GM21367 (cell line): Measurements from ENCODE around the gene PAOX.
"Not testable (repeated sequence)": the region's sequence is repeated elsewhere in the genome, so short reads cannot be mapped to it uniquely, and the experiment has no call there.

Experiments
- ATAC-seq: cut with Tn5 transposase; IDR thresholded peaks from one replicate; pipeline ENCODE4 v1.9.1; 2021; ENCODE audit not compliant: unreplicated experiment

PAOX gene

GRCh38 chr10:133403359-133403758 is 24.3 kb downstream of the PAOX start:
- no peak for ATAC-seq

DNA sequence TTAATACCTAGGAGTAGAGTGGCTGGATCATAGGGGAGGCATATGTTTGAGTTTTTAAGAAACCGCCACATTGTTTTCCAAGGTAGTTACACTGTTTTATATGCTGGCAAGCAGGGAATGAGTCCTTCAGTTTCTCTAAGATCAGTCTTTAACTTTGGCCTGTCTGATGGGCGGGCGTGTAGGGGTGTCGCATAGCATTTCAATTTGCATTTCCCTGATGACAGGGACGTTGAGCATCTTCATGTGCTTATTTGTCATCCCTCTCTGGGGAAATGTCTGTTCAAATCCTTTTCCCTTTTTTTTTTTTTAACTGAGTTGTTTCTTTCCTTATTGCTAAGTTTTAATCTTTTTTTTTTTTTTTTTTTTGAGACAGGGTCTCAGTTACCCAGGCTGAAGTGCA is 24.7 kb downstream of the PAOX start:
- ATAC-seq, result no peak

DNA sequence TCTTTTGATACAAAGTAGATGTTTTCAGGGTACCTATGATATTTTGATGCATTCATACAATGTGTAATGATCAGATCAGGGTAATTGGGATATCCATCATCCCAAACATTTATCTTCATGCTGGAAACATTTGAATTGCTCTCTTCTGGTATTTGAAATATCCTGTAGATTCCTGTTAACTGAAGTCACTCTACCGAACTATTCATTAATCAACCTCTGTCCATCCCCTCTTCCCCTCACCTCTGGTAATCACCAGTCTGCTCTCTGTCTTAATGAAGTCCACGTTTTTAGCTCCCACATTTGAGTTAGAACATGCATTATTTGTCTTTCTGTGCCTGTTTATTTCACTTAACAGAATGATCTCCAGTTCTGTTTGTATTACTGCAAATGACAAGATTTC is 26.2 kb downstream of the PAOX start:
- ATAC-seq, result no peak

- ATAC-seq, result peak; percentile 45
These were observed 26.9 kb downstream of the PAOX start for GRCh38 chr10:133405844-133406527.

DNA sequence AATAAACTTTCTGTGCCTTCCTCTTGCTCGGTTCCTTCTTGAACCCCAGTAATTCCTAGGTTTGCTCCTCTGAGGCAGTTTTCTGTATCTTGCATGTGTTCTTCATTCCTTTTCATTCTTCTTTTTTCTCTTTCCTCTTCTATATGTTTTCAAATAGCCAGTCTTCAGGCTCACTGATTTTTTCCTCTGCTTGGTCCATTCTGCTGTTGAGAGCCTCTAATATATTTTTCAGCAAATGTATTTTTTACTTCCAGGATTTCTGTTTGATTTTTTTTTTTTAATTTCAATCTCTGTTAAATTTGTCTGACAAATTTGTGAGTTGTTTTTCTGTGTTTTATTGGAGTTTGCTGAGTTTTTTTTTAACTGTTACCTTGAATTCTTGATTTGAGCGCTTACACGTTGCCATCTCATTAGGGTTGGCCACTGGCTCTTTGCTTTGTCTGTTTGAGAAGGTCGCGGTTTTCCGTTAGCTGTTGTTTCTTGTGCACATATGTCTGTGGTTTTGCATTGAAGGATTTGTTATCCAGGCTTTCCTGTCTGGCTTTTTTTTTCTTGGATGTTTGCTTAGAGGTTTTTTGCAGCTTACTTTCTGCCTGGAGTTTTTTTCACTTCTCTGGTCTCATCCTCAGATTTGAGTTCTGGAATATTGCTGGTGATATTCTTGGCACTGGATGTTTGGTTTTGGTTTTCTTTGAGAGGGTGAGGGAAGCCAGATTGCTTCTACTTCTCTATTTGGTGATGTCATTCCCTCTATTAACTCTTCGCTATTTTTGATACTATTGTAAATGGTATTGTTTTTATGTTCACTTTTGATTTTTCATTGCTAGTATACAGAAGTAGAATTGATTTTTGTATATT is 32.7 kb downstream of the PAOX start:
- no peak for ATAC-seq

DNA sequence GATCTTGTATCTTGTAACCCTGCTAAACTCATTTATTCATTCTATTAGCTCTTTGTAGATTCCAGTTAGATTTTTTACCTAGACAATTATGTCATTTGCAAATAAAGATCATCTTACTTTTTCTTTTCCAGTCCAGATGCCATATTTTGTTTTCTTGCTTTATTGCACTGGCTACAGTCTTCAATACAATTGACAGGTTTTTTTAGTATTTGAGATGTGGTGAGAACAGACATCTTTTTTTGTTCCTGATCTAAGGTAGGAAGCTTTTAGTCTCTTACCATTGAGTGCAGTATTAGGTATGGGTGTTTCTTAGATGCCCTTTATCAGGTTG is 33.3 kb downstream of the PAOX start:
- no peak for ATAC-seq

GRCh38 chr10:133414401-133414800 is 35.3 kb downstream of the PAOX start:
- ATAC-seq, result not testable (repeated sequence)

DNA sequence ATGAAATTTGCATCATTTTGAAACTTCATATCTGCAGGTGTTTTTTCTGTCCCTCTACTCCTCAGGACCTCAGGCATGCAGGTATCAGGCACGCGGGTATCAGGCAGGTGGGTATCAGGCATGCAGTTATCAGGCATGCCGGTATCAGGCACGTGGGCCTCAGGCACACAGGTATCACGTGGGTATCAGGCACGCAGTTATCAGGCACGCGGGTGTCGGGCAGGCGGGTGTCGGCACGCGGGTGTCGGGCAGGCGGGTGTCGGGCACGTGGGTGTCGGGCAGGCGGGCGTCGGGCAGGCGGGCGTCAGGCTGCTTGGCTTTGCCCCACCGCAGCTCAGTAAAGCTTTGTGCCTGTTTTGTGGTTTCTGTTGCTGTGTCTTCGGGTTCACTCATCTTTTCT is 36.7 kb downstream of the PAOX start:
- ATAC-seq, result no peak

GRCh38 chr10:133418289-133418993 is 39.4 kb downstream of the PAOX start:
- ATAC-seq, result no peak

DNA sequence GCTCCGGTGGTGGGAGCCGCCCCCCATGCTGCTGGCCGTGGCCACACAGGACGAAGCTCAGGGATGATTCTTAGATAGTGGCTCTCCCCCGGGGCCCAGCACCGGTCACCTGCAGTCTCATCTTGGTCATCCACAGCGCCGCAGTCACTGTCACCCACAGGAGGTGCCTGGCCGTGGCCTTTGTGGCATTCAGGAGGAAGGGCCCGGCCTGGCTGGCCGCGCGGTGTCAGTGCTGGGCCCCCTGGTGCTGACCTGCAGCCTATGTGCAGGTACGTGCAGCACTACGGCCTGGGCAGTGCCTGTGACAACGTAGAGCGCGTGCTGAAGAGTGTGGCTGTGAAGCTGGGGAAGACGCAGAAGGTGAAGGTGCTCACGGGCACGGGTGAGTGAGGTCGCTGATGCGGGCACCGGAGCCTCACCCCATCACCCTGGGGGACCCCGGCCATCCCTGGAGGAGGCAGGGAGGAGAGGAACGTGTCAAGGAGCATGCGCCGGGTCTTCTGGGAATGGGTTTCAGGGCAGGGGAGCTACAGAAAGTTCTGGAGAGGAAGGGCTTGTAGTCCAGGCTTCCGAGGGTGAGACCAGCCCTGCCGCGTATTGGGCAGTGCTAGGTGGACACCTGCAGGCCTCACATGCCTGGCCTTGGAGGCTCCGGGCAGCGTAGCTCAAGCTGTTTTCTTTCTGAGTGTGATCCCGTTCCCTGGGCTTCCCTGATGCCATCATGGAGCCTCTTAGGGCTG is 40.3 kb downstream of the PAOX start:
- ATAC-seq, result no peak

DNA sequence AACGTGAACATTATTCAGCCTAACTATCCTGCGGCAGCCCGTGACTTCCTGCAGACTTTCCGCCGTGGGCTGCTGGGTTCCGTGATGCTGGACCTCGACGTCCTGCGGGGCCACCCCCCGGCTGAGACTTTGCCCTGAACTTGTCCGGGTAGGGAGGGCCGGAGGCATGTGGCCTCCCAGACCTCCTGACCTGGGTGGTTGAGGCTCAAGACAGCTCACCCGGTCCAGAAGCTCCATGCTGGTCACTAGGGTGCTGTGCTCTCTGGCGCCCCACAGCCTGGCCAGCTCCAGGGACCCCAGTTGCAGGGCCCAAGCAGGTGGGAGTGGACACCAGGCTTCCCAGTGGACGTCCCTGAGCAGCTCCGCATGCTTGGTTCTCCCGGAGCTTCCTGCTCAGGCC is 41.0 kb downstream of the PAOX start:
- no peak for ATAC-seq

- ATAC-seq, result no peak
These were observed 41.5 kb downstream of the PAOX start for GRCh38 chr10:133420579-133420978.

DNA sequence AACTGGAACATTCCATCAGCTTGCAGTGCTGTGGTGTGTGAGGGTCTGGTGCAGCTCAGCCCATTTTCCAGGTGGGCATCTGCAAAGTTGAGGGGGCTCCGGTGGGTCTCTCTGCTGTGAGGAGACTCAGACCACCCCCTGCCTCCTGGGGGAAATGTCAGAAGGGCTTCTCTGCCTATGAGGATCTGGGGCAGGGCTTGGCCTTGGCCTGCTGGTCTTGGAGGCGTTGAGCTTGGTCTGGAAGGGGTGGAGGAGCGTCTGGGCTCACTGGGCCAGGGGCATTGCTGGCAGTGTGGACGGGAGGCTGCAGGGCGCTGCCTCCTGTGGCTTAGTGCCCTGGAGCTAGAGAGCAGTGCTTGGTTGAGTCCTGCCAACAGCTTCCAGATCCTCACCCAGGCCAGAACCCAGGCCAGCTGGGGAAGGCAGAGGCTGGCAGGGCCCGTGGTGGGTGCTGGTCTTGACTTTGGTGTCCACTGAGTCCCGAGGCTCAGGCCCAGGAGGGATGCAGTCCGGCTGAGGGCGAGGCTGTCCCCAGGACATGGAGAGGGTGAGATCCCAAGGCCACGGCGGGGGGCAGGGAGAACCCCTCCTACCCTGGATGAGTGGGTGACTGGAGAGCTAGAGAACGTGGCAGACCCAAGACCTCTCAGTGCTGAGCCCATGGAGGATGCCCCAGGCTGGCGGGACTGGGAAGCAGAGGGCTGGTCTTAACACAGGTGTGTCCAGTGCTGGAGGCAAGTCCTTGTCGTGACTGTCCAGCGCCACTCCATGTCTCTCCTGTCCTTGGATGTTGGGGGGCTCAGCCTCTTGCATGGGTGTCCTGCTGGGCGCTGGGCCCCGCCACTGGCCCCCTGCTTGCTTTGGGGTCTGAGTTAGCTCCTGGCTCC is 42.5 kb downstream of the PAOX start:
- no peak for ATAC-seq

DNA sequence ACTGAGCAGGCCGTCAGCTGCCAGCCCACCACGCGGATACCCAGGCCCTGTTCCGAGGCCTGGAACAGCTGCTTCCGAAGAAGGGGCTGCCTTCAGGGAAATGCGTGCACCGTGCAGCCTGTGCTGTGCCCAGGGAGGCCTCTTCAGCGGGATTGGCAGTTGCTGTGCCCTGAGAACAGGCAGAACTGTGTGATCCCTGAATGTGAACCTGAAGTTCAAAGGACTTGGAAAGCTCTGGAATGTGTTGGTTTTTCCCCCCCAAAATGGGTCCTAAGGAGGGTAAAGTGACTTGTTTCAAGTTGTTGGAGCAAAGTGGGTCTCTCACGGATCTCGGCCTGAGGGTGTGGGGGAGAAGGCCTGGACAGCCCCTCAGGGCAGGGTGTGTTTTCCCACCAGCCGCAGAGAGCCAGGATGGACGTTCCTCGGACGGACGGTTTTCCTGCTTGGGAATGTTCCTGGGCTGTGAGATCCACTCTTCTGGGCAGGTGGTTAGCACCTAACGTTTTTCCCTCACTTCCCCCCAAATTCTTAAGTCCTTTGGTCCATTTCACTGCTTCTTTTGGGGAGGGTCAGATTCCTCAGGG is 43.3 kb downstream of the PAOX start:
- ATAC-seq, result no peak

DNA sequence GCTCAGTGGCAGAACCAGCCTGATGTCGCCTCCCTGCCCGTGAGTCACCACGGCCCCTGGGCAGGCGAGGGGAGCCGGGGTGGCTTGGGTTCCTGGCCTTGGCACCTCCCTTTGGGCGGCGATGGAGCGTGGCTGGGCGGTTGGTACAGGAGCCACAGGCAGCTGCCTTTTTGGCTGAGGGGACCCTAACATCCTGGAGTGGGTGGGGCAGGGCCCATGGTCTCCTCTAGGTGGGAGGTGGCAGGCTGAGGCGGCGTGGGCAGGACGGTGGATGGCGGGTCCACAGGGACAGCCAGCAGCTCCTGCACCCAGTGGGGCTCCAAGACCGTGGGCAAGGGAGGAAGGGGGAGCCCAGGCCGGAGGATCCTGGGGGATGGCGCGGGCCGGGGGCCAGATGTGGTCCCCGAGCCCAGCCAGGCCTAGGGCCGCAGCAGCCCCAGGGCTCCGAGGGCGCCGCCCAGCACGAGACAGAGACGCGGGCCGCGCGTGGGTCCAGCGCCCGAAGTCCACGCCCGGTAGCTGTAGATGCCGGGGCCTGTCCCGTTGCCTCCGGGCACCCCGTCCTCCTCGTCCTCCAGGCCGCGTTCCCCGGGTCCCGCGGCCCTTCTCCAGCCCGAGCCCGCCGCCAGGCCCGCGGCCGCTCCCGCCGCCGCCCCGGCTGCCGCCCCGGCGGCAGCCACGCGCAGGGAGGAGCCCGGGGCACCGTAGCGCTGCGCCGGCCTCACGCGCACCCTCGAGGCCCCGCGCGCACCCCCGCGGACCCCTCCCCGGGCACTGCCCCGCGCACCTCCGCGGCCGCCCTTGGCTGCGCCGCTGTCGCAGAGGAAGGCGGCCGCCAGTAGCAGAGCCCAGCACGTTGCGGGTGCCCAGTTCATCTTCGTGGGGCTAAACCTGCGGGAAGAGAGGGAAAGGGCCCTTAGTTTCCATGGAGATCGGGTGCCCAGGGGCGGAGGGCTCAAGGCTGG is 44.0 kb downstream of the PAOX start:
- ATAC-seq, result no peak

GRCh38 chr10:133424102-133424501 is 45.0 kb downstream of the PAOX start:
- ATAC-seq, result not testable (repeated sequence)

GRCh38 chr10:133424601-133425000 is 45.5 kb downstream of the PAOX start, which contains the start of gene SPRN:
SPRN (minus strand) TSS chr10:133424625; CDS start chr10:133423681, 944 bp downstream.
- ATAC-seq, result not testable (repeated sequence)

DNA sequence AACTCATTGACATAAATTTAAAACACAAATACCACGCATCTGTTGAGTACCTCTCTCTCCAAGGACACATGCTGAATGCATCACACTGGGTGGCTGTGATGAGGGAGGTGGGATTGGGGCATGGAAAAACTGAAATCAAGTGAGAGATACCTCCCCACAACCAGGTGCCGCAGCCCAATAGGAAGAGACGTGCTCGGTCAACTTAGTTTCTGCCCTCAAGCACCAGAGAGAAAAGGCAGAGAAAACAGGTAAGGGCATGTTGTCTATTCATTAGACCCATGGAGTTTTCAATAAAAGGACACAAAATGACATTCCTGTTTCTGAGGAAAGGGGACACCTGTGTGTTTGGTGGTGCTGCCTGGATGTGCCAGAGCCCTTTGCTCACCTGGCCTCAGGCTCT is 50.5 kb downstream of the PAOX start:
- not testable (repeated sequence) for ATAC-seq
